ENCODE results near the gene OSBPL1A.

The OSBPL1A gene

DNA sequence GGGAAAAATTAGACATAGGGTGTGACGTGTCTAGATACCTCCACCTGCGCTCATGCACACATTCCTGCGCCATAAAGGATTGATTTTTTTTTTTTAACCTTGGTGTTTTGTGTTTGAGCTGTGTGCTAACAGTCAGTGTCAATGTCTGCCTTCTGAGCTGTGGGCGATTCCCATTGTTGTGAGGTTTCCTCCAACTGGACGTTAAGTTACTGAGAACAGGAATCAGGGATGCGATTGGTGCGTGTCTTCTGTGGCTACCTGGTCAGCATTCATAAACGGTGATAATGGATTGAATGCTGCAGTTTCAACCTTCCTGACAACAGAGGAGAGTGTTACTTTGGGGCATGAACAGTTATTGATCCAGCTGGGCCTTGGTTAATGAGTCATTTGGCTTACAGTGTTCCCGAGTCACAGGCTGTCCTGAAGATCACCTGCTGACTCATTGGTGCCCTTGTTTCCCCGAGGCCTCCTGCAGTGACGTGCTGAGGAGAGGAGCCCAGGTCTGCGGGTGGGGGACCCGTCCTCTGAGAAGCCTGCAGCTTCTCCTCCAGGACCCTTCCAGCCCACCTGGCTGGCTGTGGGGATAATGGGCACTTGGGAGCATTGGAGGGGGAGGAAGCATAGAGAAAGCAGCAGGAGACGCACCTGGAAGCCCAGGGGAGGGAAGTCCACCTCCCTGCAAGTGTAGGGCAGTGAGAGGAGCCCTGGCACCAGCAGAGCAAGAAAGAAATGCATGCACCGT, 284.6 kb downstream of the OSBPL1A start:
- no peaks in the 10 kb centered on the region for H3K9me3 ChIP-seq (ENCODE audit: insufficient read depth, low read length)
- no peak overlapping the region for H3K27ac ChIP-seq (ENCODE audit: low read length)
- no peak overlapping the region for H2AFZ ChIP-seq (ENCODE audit: low read depth, low read length)
- no peak for TF ChIP-seq EZH2phosphoT487 (IDR thresholded peaks at IDR 0.05; ENCODE audit: low read depth)
- TF ChIP-seq, protein P1, sequence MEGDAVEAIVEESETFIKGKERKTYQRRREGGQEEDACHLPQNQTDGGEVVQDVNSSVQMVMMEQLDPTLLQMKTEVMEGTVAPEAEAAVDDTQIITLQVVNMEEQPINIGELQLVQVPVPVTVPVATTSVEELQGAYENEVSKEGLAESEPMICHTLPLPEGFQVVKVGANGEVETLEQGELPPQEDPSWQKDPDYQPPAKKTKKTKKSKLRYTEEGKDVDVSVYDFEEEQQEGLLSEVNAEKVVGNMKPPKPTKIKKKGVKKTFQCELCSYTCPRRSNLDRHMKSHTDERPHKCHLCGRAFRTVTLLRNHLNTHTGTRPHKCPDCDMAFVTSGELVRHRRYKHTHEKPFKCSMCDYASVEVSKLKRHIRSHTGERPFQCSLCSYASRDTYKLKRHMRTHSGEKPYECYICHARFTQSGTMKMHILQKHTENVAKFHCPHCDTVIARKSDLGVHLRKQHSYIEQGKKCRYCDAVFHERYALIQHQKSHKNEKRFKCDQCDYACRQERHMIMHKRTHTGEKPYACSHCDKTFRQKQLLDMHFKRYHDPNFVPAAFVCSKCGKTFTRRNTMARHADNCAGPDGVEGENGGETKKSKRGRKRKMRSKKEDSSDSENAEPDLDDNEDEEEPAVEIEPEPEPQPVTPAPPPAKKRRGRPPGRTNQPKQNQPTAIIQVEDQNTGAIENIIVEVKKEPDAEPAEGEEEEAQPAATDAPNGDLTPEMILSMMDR (IDR thresholded peaks at IDR 0.05; ENCODE audit: low read depth, low read length), result no peak
- no peak overlapping the region for H3K9ac ChIP-seq (ENCODE audit: low read length)
- H3K79me2 ChIP-seq (ENCODE audit: low read length), result no peaks in the 10 kb centered on the region
- H3K27me3 ChIP-seq (ENCODE audit: low read depth, low read length), result no peaks in the 10 kb centered on the region
- no peaks in the 10 kb centered on the region for H3K4me1 ChIP-seq (ENCODE audit: low read length)
- H3K4me3 ChIP-seq (ENCODE audit: low read length), result no peak overlapping the region
- peaks cover 12% of the 10 kb centered on the region for H3K36me3 ChIP-seq (replicated peaks; ENCODE audit: low read depth, low read length)
- H4K20me1 ChIP-seq (ENCODE audit: insufficient read depth, low read length), result 0 out of 2 replicates have a peak, but pooled peaks cover 1% of the 10 kb centered on the region
- no peak overlapping the region for H3K4me2 ChIP-seq (ENCODE audit: low read length)

DNA sequence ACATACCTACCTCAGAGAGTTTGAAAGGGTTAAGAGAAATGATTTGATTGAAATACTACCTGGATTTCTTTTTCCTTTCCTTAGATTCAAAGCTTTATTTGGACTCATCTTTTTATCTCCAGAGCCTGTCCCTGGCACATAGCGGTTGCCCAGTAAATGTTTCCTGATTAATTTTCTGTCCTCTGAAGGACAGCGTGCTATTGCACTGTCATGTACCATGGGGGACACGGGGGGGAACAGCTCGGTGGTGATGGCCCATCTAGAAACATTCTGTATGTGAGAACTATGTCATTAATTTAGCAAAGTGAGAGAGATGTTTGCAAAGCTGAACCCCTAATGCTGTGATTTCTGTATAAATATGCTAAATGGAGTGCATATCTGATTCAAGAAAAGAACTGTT, 285.2 kb downstream of the OSBPL1A start:
- no peaks in the 10 kb centered on the region for H3K9me3 ChIP-seq (ENCODE audit: insufficient read depth, low read length)
- H3K4me1 ChIP-seq (ENCODE audit: low read length), result no peaks in the 10 kb centered on the region
- H3K79me2 ChIP-seq (ENCODE audit: low read length), result no peaks in the 10 kb centered on the region
- no peak overlapping the region for H3K9ac ChIP-seq (ENCODE audit: low read length)
- H3K4me3 ChIP-seq (ENCODE audit: low read length), result no peak overlapping the region
- no peaks in the 10 kb centered on the region for H3K27me3 ChIP-seq (ENCODE audit: low read depth, low read length)
- 0 out of 2 replicates have a peak, but pooled peaks cover 4% of the 10 kb centered on the region for H4K20me1 ChIP-seq (ENCODE audit: insufficient read depth, low read length)
- TF ChIP-seq, protein P1 (IDR thresholded peaks at IDR 0.05; ENCODE audit: low read depth, low read length), result no peak
- TF ChIP-seq EZH2phosphoT487 (IDR thresholded peaks at IDR 0.05; ENCODE audit: low read depth), result no peak
- H3K36me3 ChIP-seq (replicated peaks; ENCODE audit: low read depth, low read length), result peaks cover 12% of the 10 kb centered on the region
- H3K27ac ChIP-seq (ENCODE audit: low read length), result no peak overlapping the region
- no peak overlapping the region for H3K4me2 ChIP-seq (ENCODE audit: low read length)
- no peak overlapping the region for H2AFZ ChIP-seq (ENCODE audit: low read depth, low read length)

Data from OCI-LY3 (cell line).